ENCODE measurements around the gene BSX. TPM values are rescaled to one million over a fixed set of nuclear protein-coding genes. Genes with fewer than 3 reads are reported as not detected.
A peak's percentile ranks its signal among the peaks of the same experiment; 100 is the strongest.

The BSX gene
- not detected for total RNA-seq
- total RNA-seq (2013), result not detected

DNA sequence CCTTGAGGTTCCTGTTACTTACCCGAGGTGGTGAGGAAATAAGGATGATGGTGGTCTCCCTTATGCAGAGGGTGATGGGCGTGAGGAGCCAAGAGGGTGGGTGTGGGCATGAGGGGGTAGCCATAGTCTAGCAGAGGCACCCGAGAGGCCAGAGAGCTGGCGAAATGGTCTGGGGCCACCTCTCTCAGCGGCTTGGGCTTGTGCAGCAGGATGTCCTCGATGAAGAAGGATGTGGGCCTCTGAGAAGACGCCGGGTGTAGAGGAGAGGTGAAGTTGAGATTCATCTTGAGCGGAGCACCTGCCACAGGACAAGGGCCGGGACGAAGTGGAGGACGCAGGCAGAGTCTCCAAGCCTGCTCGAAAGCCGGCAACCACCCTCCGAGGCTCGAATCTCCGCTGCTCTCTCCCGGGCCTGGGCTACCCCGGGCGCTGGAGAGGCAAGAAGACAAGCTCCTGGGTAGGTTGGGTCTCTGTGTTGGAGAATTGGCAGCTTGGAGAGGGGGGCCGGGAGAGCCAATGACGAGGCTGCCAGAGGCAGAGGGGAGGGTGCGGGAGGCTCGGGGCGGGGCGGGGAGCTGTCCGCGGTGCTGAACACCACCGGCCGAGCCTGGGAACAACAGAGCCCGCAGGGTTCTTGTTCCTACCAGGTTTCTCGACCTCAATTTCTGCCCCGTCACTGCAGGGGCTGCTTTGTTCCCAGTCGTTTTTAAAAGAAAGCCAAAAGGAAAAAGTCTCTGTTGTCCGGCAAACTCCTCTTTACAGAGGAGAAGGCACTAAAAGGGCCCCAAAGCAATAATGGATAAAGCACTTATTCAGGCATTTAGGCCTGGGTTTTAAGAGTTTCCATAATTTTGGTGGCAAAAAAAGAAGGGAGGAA is at the start of gene BSX:
Gene BSX (minus strand): TSS at position 447 of the 877 bp plus-strand sequence. CDS start 163 bp downstream, at position 284.
- DNase-seq (peak in 1 of 2 donors; percentile 69), ATAC-seq (peak in 2 of 3 donors; percentile 71 to 77)
- peaks cover 0 to 2% of the 10 kb centered on the region in 2 donors for H3K9me3 Mint-ChIP-seq
- Histone ChIP-seq H3K9me3 (ENCODE audit: control insufficient read depth, insufficient read depth, low read length) (peaks cover 2% of the 10 kb centered on the region), H3K27me3 (ENCODE audit: control insufficient read depth, insufficient read depth, low read length) (peaks cover 86% of the 10 kb centered on the region), H3K4me3 (ENCODE audit: low read length) (no peak within 1 kb of the TSS), H3K36me3 (ENCODE audit: control insufficient read depth, insufficient read depth, low read length) (no peaks in the 10 kb centered on the region), H3K4me1 (ENCODE audit: control insufficient read depth, insufficient read depth, low read length) (peaks cover 26% of the 10 kb centered on the region), H3K27ac (ENCODE audit: low read length) (no peak within 1 kb of the TSS)
- no peak within 1 kb of the TSS for H3K27ac Mint-ChIP-seq
- intact Hi-C loops (cut with micrococcal nuclease), result no loop called here
- H3K36me3 Mint-ChIP-seq, result peaks cover 12% of the 10 kb centered on the region
- H3K4me3 Mint-ChIP-seq, result peak within 1 kb of the TSS; percentile 49
- H3K27me3 Mint-ChIP-seq (ENCODE audit: low read depth in 2 of 2), result peaks cover 77 to 86% of the 10 kb centered on the region in 2 donors
- WGBS (ENCODE audit: insufficient coverage), result 6% methylated on average over 35 of the region's 35 CpGs
- peaks cover 16 to 24% of the 10 kb centered on the region in 2 donors for H3K4me1 Mint-ChIP-seq
- TF ChIP-seq, protein P1, sequence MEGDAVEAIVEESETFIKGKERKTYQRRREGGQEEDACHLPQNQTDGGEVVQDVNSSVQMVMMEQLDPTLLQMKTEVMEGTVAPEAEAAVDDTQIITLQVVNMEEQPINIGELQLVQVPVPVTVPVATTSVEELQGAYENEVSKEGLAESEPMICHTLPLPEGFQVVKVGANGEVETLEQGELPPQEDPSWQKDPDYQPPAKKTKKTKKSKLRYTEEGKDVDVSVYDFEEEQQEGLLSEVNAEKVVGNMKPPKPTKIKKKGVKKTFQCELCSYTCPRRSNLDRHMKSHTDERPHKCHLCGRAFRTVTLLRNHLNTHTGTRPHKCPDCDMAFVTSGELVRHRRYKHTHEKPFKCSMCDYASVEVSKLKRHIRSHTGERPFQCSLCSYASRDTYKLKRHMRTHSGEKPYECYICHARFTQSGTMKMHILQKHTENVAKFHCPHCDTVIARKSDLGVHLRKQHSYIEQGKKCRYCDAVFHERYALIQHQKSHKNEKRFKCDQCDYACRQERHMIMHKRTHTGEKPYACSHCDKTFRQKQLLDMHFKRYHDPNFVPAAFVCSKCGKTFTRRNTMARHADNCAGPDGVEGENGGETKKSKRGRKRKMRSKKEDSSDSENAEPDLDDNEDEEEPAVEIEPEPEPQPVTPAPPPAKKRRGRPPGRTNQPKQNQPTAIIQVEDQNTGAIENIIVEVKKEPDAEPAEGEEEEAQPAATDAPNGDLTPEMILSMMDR (IDR thresholded peaks at IDR 0.05), result no peak

DNA sequence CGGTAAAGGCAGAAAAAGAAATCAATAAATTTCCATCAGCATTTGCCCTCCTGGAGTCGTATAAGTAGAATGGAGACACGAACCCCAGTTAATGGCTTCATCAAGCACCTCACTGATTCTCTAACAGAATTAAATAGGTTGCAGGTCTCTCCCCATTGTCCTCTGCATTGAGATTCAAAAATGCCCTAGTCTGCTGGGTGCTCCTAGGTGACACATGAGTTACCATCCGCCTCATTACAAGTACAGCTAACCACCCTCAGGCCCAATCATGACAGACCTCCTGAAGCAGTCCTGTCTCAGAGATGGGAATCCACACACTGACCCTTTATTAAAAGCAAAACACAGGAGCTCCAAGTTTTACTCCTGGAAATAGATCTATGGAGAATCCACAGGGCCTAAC is 48.9 kb upstream of the BSX start:
- ATAC-seq, result no peak
- intact Hi-C loops (cut with micrococcal nuclease), result no loop called here
- H3K4me3 ChIP-seq (ENCODE audit: low read length), result no peak overlapping the region
- 99% methylated on average over 4 of the region's 4 CpGs for WGBS (ENCODE audit: insufficient coverage)
- H3K4me1 ChIP-seq (ENCODE audit: control insufficient read depth, insufficient read depth, low read length), result no peaks in the 10 kb centered on the region
- TF ChIP-seq, protein P1 (IDR thresholded peaks at IDR 0.05), result no peak
- no peak for DNase-seq
- no peak overlapping the region for H3K27ac ChIP-seq (ENCODE audit: low read length)
- H3K27ac Mint-ChIP-seq, result no peak overlapping the region
- no peaks in the 10 kb centered on the region for H3K36me3 ChIP-seq (ENCODE audit: control insufficient read depth, insufficient read depth, low read length)
- H3K27me3 Mint-ChIP-seq (ENCODE audit: low read depth in 2 of 2), result no peaks in the 10 kb centered on the region
- peaks cover 0 to 6% of the 10 kb centered on the region in 2 donors for H3K4me1 Mint-ChIP-seq
- H3K9me3 ChIP-seq (ENCODE audit: control insufficient read depth, insufficient read depth, low read length), result no peaks in the 10 kb centered on the region
- no peaks in the 10 kb centered on the region for H3K9me3 Mint-ChIP-seq
- H3K4me3 Mint-ChIP-seq, result no peak overlapping the region
- no peaks in the 10 kb centered on the region for H3K27me3 ChIP-seq (ENCODE audit: control insufficient read depth, insufficient read depth, low read length)
- no peaks in the 10 kb centered on the region for H3K36me3 Mint-ChIP-seq

DNA sequence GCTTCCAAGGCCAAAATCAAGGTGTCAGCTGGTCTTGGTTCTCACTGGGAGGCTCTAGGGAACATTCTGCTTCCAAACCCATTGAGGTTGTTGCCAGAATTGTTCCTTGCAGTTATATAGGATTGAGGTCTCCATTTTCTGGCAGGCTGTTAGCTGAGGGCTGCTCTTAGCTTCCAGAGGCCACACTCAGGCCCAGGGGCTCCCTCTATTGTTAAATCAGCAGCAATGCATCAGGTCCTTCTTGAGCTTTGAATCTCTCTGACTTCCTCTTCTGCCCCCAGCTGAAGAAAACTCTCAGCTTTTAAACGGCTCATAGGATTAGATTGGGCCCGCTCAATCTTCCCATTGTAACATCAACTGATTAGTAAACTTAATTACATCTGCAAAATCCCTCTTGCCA is 39.3 kb upstream of the BSX start:
- DNase-seq, result peak in 1 of 2 donors; percentile 63
- Mint-ChIP-seq H3K4me3 (no peak overlapping the region), H3K27me3 (ENCODE audit: low read depth in 2 of 2) (peaks cover 8% of the 10 kb centered on the region in 2 donors), H3K27ac (no peak overlapping the region), H3K9me3 (no peaks in the 10 kb centered on the region), H3K4me1 (peaks cover 7% of the 10 kb centered on the region in 2 donors), H3K36me3 (no peaks in the 10 kb centered on the region)
- intact Hi-C loops (cut with micrococcal nuclease), result no loop called here
- Histone ChIP-seq H3K27me3 (ENCODE audit: control insufficient read depth, insufficient read depth, low read length) (no peaks in the 10 kb centered on the region), H3K4me1 (ENCODE audit: control insufficient read depth, insufficient read depth, low read length) (peaks cover 4% of the 10 kb centered on the region), H3K9me3 (ENCODE audit: control insufficient read depth, insufficient read depth, low read length) (no peaks in the 10 kb centered on the region), H3K36me3 (ENCODE audit: control insufficient read depth, insufficient read depth, low read length) (no peaks in the 10 kb centered on the region), H3K27ac (ENCODE audit: low read length) (no peak overlapping the region), H3K4me3 (ENCODE audit: low read length) (no peak overlapping the region)
- TF ChIP-seq, protein P1 (IDR thresholded peaks at IDR 0.05), result peak; percentile 52
- 19% methylated on average over 2 of the region's 2 CpGs for WGBS (ENCODE audit: insufficient coverage)
- peak; percentile 68 to 74 (median 70) for ATAC-seq

All from natural killer cell (primary cell).